DND-41 (cell line): ENCODE measurements around the gene PLD5.

Experiments used
- CTCF ChIP-seq: IDR thresholded peaks from 2 replicates; pipeline ENCODE4 v1.5.1; 2012; ENCODE audit warnings: borderline replicate concordance, low read length, moderate library complexity, mild to moderate bottlenecking; ENCODE audit not compliant: poor library complexity, severe bottlenecking; ENCODE audit errors: extremely low read depth
- EZH2 ChIP-seq: IDR thresholded peaks from 3 replicates; pipeline ENCODE4 v1.6.1; 2012; ENCODE audit warnings: borderline replicate concordance, low read depth, mild to moderate bottlenecking, moderate library complexity, low read length, inconsistent platforms; ENCODE audit not compliant: severe bottlenecking

GRCh38 chr1:242425232-242425631 lies 99.3 kb downstream of the PLD5 start:
- no peak for TF ChIP-seq EZH2
- TF ChIP-seq CTCF = peak; percentile 10
